ENCODE results near the gene CFAP57.
A peak's percentile ranks its signal among the peaks of the same experiment; 100 is the strongest.
"Not testable (repeated sequence)": the region's sequence is repeated elsewhere in the genome, so short reads cannot be mapped to it uniquely, and the experiment has no call there.

Gene CFAP57

DNA sequence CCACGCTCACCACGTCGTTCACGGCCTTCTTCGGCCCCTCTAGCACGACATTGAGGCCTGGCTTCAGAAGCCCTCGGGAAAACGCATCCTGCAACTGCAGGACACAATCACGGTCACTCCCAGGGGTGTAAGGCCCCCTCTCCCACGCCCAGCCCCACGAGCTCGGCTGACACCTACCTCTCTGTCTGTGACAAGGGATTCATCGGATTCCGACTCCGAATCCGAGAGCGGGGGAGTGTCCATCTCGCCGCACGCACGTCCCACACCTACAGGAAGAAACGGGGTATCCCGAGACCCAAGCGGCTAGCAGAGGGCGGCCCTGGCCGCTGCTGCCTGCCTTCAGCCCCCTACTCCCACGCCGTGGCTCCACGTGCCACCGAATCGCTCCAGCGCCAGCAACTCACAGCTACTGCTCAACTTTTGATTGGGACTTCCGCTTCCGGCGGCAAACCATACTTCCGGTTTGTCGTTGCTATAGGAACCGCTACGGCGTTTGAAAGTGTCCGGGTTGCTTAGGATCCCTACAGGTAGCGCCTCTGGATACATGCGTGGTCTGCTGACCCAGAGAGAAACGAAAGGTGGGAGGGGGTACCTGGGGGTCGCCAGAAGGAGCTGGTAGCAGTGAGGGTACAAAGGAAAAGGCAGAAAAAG lies at the start of gene CFAP57, which contains the start of gene EBNA1BP2:
CFAP57 (plus strand) TSS at position 455 of the 651 bp plus-strand sequence. CDS start 424 bp downstream, outside the sequence.
EBNA1BP2 (minus strand) TSS at position 415 of the 651 bp plus-strand sequence; CDS start at position 243, 172 bp downstream.
- DNase-seq (ENCODE audit: low spot score), result peak; percentile 95

DNA sequence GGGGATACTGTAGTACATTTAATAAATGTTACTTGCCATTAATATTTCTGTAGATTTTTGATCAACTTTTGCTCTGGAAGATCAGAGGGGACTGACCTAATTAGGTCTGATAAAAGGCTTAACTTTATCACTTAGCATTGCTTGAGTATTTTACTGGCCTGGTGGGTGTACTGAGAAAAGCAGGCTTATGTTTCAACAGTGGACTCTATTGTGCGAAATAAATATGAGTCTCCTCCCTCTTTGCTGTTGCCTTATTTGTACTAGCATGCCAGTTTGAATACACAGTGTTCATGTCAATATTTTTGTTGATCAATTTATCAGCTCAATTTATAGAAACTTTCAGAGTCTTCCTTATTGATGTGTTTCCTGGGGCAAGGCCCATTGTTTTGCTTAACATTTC lies 49.1 kb upstream of the CFAP57 start:
- DNase-seq (ENCODE audit: low spot score), result no peak

DNA sequence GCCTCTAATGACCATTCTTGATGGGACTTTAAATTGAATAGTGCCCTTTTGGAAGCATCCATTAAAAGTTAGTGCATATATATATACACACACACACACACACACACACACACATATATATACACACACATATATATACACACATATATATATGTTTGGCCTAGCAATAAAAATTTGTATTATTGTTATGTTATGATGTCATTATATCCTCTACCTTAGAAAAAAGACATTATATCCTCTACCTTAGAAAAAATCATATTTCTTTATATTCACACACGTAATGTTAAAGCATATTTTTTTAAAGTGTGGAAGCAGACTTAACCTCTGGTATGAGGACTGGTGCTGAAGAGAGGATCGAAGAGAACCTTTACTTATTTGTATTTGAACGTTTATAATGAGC lies 43.3 kb upstream of the CFAP57 start:
- no peak for DNase-seq (ENCODE audit: low spot score)

DNA sequence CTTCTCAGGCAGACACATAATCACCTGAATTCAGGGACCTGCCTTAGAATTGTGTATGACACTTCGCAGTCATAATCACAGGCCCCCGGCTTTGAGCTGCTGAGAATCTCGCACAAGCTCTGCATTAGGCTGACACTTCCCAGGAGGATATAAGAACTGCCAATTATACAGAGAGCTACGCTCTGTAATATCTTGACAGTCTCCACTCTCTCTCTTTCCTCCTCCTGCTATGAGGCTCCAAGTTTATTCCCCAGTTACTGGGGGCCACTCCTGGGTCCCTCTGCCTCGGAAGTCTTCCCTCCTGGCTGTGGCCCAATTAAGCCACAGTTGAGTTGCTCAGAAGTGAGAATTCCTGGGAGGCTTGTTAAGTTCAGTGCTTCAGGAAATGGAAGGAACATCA lies 42.7 kb upstream of the CFAP57 start:
- DNase-seq (ENCODE audit: low spot score), result no peak

DNA sequence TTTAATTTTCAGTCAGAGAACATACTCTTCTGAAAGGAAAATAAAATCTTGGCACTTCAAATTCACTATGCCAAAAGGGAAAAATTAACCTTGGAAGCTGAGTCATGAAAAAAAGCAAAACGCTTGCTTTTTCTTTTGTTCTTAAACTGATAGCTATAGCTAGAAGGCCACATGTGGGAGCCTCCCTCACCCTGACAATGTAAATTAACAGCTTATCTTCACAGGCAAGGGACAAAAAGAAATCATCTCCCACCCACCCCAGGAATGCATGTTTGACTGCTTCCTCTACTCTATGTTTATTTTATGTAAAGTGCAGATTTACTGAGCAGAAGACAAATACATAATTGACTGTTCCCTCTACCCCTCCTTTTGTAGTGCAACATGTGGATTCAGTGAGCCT lies 38.1 kb upstream of the CFAP57 start:
- no peak for DNase-seq (ENCODE audit: low spot score)

DNA sequence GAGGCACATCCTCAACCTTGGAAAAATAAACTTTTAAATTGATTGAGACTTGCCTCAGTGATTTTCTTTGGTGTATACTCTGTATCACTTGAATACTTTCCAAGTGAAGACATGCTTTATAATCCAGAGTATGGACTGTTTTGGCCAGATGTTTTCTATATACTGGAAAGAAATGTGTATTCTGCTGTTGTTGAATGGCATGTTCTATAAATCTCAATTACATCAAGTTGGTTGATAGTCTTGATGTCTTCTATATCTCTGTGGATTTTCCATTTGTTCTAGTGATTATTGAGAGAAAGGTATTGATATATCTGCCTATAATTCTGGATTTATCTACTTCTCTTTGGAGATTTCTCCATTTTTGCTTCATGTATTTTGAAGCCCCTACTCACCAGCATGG lies 37.5 kb upstream of the CFAP57 start:
- DNase-seq (ENCODE audit: low spot score), result no peak

DNA sequence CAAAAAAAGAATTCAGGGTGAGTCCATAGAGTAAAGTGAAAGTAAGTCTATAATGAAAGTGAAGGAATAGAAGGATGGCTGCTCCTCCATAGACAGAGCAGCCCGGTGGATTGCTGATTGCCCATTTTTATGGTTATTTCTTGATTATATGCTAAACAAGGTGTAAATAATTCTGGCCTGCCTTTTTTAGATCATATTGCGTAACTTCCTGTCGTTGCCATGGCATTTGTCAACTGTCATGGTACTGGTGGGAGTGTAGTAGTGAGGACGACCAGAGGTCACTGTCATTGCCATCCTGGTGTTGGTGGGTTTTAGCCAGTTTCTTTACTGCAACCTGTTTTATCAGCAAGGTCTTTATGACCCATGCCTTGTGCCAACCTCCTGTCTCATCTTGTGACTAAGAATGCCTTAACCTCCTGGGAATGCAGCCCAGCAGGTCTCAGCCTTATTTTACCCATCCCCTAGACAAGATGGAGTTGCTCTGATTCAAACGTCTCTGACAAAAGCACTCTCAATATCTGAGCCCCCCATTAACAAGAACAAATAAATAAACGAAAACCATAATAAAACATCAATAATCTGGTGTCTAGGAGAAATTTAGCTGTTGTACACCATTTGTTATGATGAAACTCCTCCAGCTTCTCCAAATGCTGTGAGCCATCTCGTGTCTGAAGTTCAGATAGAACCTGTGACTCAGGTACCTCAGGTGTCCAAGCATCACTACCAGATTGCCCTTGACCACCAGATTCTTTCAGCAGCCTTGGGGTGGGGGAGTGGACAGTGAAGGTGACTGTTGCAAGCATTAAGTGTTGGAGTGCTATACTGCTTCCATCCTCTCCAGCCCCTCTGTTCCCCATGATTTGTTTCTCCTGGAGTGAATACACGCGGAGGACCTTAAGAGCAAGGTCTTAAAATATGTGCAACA lies 36.0 kb upstream of the CFAP57 start:
- DNase-seq (ENCODE audit: low spot score), result no peak

DNA sequence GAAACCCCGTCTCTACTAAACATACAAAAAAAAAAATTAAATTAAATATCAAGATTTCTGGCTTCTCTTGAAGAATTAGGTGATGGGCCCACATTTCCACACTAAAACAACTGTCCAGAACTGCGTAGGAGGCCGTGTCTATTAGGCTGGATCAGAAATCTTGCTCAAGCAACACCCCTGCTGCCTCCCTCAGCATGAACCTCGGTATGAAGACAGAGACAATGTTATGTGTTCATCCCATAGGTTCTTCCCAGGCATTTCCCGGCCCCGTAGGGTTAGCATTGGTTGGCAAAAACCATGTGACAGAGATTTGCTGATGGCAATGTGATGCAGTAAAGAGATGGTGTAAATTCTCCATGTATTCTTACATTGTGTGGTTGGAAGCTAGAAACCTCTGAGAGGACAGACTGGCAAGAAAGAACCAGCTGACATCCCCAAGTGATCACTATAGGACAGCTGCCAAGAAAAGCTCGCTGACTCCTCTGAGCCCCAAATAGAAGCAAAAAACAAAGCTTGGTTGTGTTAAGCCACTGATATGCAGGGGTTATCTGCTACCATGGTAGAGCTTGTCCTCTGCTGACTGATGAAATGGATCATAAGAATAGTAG lies 34.6 kb upstream of the CFAP57 start:
- DNase-seq (ENCODE audit: low spot score), result no peak

DNA sequence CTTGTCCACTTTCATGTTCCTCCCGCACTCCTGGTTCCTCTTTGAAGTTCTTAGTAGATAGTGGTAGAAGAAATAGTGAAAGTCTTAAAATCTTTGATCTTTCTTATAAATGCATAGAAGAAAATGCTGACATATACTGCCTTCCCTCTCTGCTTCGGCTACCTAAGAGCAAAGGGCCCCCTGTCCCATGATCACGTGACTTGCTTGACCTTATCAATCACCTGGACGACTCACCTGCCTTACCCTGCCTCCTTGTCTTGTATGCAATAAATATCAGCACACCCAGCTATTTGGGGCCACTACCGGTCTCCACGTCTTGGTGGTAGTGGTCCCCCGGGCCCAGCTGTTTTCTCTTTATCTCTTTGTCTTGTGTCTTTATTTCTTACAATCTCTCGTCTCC lies 32.8 kb upstream of the CFAP57 start:
- DNase-seq (ENCODE audit: low spot score), result not testable (repeated sequence)

DNA sequence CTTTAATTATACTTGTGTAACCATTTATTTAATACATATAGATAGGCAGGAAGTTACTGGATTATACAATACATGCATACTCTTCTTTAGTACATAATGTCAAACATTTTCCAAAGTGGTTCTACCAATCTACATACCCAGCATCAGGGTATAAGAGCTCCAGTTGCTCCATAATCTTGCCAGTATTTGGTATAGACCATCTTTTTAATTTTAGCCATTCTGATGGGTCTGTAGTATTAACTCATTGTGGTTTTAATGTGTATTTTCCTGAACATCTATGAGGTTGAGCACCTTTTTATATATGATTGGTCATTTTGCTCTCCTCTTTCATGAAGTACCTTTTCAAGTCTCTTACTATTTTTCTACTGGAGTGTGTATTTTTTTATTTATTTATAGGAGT lies 32.1 kb upstream of the CFAP57 start:
- DNase-seq (ENCODE audit: low spot score), result no peak

DNA sequence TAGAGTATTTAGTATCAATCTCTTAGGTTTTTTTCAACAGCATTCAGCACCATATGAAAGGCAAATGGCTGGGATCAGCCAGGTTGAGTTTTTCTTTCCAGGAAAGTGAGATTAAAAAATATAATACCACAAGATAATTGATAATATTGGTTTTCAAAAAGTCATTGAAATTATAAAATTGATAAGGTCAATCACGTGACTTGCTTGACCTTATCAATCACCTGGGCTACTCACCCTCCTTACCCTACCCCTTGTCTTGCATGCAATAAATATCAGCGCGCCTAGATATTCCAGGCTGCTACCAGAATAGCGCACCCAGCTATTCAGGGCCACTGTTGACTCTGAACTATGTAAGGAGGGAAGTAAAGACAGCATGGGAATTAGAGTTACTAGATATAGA lies 31.5 kb upstream of the CFAP57 start:
- no peak for DNase-seq (ENCODE audit: low spot score)

DNA sequence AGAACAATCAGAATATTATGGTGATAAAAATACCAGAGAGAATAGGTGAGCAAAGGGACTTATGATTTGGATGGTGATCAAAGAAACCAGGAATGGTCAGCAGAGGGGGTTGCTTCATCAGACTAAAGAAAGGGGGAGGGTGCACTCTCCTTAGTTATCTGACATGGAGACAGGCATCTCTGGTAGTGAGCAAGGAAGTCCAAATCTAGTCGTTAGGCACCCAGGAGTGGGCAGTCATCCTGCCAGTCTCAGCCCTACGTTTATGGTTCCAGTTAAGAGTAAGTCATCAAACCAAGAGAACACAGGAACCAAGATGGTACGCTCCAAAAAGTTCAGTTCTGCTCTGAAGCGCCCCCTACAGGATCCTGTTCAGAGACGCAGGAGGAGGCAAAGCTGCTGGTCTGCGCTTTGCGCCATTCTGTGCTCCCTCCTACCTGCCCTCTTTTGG lies 28.7 kb upstream of the CFAP57 start:
- DNase-seq (ENCODE audit: low spot score), result peak; percentile 50

DNA sequence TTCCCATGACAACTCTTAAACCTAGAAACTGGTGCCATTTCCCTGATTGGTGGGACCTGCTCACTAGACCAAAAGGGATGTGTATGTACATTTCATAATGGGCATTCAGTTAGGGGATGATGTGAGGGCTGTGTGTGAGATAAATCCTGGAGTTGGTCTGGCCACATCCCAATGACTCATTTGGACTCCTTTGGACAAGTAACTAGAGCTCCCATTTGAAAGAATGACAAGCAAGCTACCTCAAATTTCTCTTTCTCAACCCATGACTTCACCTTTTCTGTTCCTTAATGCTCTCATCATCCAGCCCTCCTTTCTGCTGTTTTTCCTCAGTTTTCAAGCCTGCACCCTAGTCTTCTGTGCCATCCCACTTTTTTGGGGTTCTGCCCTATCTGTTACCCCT lies 27.9 kb upstream of the CFAP57 start:
- no peak for DNase-seq (ENCODE audit: low spot score)

DNA sequence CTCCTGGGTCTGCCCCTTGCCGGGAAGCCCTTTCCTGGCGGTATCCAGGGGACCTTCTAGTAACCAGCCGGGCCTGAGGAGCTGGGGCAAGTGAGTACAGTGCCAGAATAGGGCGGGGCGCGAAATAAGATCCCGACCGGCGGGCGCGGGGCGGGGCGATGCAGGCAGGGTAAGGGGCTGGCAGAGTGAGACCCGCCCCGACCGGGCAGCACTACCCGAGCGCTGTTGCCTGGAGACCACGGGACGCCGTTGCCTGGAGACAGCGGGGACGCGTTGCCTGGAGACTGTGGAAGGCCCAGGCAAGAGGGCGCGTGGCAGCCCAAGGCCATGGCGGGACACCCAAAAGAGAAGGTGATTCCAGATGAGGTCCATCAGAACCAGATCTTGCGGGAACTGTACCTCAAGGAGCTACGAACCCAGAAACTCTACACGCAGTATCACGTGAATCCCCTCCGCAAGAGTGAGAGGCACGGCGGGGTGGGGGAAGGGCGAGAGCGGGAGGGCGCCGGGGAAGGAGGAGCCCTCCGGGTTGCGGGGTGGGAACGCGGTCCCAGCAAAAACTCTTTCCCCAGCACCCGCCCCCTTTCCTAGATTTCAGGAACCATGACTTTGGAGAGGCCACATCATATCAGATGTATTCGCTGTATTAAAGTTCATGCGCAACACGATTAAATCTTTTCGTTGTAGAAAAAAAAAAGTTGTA lies 24.4 kb upstream of the CFAP57 start:
- peak; percentile 77 for DNase-seq (ENCODE audit: low spot score)

DNA sequence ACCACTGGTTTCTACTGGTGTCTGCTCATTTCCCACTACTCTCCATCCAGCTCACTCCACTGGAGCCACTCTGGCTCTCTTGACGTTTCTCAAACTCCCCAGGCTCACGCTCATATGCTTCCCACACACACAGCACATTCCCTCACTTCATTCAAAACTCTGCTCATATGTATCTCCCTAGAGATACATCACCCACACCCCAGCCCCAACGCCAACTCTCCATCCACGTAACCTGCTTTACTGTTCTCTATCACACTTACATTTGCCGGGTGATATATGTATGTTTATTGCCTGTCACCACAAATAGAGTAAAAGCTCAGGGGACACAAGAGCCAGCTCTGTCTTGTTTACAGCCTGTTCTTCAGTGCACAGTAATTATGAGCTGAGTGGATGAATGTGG lies 22.2 kb upstream of the CFAP57 start:
- no peak for DNase-seq (ENCODE audit: low spot score)

DNA sequence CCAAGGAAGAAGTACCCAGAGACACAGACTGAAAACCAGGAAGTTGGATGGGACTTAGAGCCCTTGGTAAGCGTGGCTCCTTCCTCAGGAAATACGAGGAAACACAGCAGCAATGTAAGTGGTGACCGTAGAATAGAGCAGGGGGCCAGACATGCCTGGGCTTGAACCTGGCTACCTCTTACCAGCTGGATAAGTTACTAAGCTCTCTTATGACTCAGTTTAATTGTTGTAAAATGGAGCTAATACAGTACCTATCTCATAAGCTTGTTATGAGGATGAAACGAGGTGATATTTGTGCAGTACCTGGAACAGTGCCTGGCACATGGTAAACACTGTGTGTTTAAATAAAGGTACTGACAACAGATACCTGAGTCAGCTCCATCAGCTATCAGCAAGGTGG lies 19.3 kb upstream of the CFAP57 start:
- peak; percentile 13 for DNase-seq (ENCODE audit: low spot score)

DNA sequence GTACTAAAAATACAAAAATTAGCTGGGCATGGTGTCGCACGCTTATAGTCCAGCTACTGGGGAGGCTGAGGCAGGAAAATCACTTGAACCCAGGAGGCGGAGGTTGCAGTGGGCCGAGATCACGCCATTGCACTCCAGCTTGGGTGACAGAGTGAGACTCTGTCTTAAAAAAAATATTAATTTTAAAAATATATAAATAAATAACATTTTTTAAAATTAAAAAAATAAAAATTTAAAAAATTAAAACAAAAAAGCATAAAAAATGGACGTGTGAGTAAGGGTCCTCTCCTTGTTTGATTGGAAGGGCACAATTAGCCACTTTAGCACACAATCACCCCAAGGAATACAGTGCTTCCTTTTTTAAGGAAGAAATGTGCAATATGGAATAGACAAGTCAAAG lies 18.7 kb upstream of the CFAP57 start:
- DNase-seq (ENCODE audit: low spot score), result no peak

DNA sequence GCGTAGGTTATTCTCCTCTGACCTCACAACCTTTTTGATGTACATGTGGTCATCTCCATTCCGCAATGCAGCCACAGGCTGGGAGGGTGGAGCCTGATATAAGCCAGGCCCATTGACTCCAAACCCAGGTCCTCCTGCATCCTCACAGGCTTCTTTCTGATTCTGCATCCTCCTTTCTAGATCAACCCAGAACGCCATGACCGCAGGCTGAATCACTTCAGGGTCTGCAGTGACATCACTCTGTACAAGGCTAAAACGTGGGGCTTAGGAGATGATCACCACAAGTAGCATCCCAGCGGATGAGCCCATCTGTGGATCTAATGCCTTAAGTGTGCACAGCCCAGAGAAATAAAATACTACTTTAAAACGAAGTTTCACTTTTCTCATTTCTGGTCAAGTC lies 16.1 kb upstream of the CFAP57 start:
- no peak for DNase-seq (ENCODE audit: low spot score)

DNA sequence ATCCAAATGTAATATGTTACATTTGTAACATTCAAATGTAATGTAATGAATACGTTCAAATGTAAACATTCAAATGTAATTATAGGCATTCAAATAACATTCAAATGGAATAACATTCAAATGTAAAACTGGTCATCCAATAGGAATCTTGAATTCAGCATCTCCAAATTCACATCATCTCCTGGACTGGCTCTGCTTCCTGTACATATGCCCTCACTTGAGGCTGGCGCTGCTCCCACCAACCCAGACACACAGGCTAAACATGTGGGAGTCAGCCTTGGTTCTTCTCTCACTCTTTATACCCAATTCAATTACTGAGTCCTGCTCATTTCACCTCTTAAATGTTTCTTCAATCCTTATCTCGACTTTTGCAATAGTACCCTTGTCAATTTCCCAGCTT lies 7.0 kb upstream of the CFAP57 start:
- DNase-seq (ENCODE audit: low spot score), result no peak

DNA sequence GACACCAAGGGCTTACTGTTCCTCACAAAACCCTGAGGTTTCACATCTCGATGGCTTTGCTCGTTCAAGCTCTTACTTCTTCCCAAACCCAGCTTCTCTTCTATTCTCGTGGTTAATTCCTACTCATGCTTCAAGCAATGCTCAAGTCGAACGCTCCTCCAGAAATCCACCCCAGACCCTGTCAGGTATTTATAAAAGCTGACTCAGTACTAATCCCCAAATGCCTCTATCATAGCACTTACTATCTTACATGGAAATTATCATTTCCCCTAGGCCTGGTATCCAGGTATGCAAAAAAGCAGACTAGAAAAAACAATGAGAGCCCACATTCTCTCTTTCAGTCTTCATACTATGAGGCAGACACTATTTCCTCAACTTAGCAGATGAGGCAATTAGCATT lies 6.4 kb upstream of the CFAP57 start:
- no peak for DNase-seq (ENCODE audit: low spot score)

DNA sequence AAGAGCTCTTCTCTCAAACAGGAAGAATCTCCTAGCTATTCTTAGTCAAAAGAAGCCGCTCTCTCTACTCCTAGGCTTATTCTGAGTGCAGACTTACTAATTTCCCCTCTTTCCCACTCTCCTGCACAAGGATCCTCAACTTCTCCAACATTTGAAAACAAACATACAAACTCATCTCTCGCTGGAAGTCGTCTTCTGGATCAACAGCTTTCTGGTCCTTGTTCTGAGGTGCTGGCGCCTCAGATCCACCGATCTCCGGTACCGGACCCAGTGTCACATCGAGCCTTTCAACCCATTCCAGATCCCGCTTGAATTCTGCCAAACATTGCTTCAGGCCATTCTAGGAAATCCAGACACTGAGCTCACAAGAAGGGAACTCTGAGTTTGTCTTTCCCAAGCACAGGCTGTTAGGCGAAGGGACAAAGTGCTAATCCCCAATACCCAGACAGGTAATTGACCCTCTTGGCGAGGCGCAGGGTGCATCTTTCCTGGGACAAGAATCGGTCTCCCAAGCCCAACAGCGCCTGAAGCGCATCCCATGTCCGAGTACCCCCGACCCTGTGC lies 736 bp upstream of the CFAP57 start:
- no peak for DNase-seq (ENCODE audit: low spot score)

DNA sequence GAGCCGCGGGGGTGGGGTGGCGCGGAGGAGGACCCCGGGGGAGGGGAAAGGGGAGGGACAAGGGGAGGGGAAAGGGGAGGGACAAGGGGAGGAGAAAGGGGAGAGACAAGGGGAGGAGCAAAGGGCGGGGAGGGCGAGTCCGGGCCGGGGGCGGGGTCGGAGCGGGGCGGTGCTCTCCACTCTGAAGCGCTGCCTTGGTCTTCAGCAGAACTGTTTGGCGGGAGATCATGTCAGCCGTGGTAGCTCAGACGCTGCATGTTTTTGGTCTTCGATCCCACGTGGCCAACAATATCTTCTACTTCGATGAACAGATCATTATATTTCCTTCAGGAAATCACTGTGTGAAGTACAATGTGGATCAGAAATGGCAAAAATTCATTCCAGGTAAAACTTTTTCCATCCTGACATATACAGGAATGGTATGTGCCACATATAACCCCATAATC lies 420 bp downstream of the CFAP57 start:
- peak; percentile 89 for DNase-seq (ENCODE audit: low spot score)

All from cerebellar cortex (tissue), 1 donor.